HCT116 (cell line): ENCODE measurements around the gene CENATAC.
A peak's percentile ranks its signal among the peaks of the same experiment; 100 is the strongest.

ENCODE experiments used
- CTCF ChIP-seq, 3 experiments: fragments of 200-600 bp in 1 of 3; sonication (generic) in 1 of 3; IDR thresholded peaks in 2 of 3; conservative IDR thresholded peaks in 1 of 3; 2 replicates each; pipeline ENCODE4 v1.5.1; 2012 to 2017; ENCODE audit warnings: low read depth in 2 of 3, low read length in 2 of 3, antibody characterized with exemption in 1 of 3, borderline replicate concordance in 1 of 3, control low read depth in 1 of 3, mild to moderate bottlenecking in 1 of 3, mixed read lengths in 1 of 3, mixed run types in 1 of 3, moderate library complexity in 1 of 3; ENCODE audit not compliant: insufficient read depth in 1 of 3
- EGR1 ChIP-seq: IDR thresholded peaks from 2 replicates; pipeline ENCODE4 v1.6.1; 2012; ENCODE audit warnings: low read depth
- POLR2AphosphoS5 ChIP-seq: IDR thresholded peaks from 2 replicates; pipeline ENCODE4 v1.6.1; 2011; ENCODE audit warnings: mild to moderate bottlenecking, low read depth, low read length, moderate library complexity

DNA sequence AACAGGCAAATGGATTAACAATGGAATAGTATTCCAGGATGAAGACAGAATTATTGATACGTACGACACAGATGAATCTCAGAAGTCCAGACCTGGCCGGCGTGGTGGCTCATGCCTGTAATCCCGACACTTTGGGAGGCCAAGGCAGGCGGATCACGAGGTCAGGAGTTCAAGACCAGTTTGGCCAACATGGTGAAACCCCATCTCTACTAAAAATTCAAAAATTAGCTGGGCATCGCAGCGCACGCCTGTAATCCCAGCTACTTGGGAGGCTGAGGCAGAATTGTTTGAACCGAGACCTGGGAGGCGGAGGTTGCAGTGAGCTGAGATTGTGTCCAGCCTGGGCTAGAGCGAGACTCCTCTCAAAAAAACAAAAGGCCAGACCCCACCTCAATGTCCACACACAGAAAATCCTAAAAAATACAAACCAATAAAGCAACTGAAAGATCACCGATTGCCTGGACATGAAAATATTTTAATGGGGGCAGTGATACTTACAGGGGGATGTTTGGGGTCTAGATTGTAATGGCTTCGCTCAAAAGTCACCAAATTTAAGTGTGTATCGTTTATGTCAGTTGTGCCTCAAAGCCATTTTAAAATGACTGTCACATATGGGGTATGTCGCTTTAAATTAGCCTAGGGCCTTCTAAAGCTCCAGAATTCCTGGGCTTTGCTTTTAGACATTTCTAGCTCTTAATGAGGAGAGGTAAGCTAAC, 16.4 kb downstream of the CENATAC start:
- TF ChIP-seq CTCF (IDR thresholded peaks at IDR 0.05 in 2 of 3, conservative IDR thresholded peaks at IDR 0.05 in 1 of 3; ENCODE audit: borderline replicate concordance in 1 of 3, insufficient read depth in 1 of 3, low read depth in 2 of 3, low read length in 2 of 3) (no peak), EGR1 (no peak), POLR2AphosphoS5 (peak; percentile 60)
